ENCODE results near the gene SH2B3. TPM values are rescaled to one million over a fixed set of nuclear protein-coding genes. Genes with fewer than 3 reads are reported as not detected.
A peak's percentile ranks its signal among the peaks of the same experiment; 100 is the strongest.

SH2B3 gene
- total and polyA plus RNA-seq, 9 of the 15 experiments (the other 6 are each of a cell fraction or from before 2014, with no cell fraction given) = 10.8 to 75.3 (median 37.4) TPM

- TF ChIP-seq ZNF592 (IDR thresholded peaks at IDR 0.05) = peak; percentile 89
- peak; percentile 68 for TF ChIP-seq CC2D1A (IDR thresholded peaks at IDR 0.05)
- TF ChIP-seq DACH1 (IDR thresholded peaks at IDR 0.05; ENCODE audit: partially characterized antibody) = peak; percentile 65
- 0 out of 2 replicates have a peak, but pooled peaks have one; percentile 3 for TF ChIP-seq MAFK (IDR thresholded peaks at IDR 0.05; ENCODE audit: low read length)
- TF ChIP-seq DMBX1 (CRISPR knock-in tag; IDR thresholded peaks at IDR 0.05; ENCODE audit: borderline replicate concordance) = no peak
- no peak for TF ChIP-seq NR4A1 (CRISPR knock-in tag; IDR thresholded peaks at IDR 0.05)
- no peak for TF ChIP-seq NR4A1 (tag; IDR thresholded peaks at IDR 0.05)
- TF ChIP-seq ZNF668 (CRISPR knock-in tag; IDR thresholded peaks at IDR 0.05) = no peak
- peak; percentile 90 for TF ChIP-seq BHLHE40 (IDR thresholded peaks at IDR 0.05; ENCODE audit: low read length)
- peak in 1 of 2 experiments; percentile 76; a peak in 3 of 4 replicates for TF ChIP-seq HDAC1 (IDR thresholded peaks at IDR 0.05)
- no peak for TF ChIP-seq ZNF589 (CRISPR knock-in tag; IDR thresholded peaks at IDR 0.05; ENCODE audit: low read depth)
- TF ChIP-seq HLTF (IDR thresholded peaks at IDR 0.05) = no peak
- TF ChIP-seq SUPT5H (IDR thresholded peaks at IDR 0.05) = no peak
- no peak for TF ChIP-seq ZNF253 (CRISPR knock-in tag; conservative IDR thresholded peaks at IDR 0.05)
- 0 out of 2 replicates have a peak, but pooled peaks have one; percentile 64 for TF ChIP-seq PHF21A (IDR thresholded peaks at IDR 0.05; ENCODE audit: borderline replicate concordance, low read depth)
- TF ChIP-seq ATF3 (IDR thresholded peaks at IDR 0.05) = peak; percentile 43; the same call in 1 of the 2 replicates
- no peak; the same call in 1 of the 2 replicates for TF ChIP-seq ATF3 (CRISPR knock-in tag; conservative IDR thresholded peaks at IDR 0.05)
- TF ChIP-seq GTF2F1 (IDR thresholded peaks at IDR 0.05; ENCODE audit: low read depth, low read length) = 0 out of 2 replicates have a peak, but pooled peaks have one; percentile 45
- TF ChIP-seq ARID1B (IDR thresholded peaks at IDR 0.05) = peak; percentile 78
Observed at GRCh38 chr12:111396726-111397445, 8.8 kb upstream of the SH2B3 start (continued).
